ENCODE results near the gene FGF22. TPM values are rescaled to one million over a fixed set of nuclear protein-coding genes. Genes with fewer than 3 reads are reported as not detected.

The FGF22 gene
- total and polyA plus RNA-seq, 10 of the 15 experiments (the other 5 are each of a cell fraction or from before 2014, with no cell fraction given) = 0.05 TPM; not detected in 9

- no peak for TF ChIP-seq CBX3 (IDR thresholded peaks at IDR 0.05; ENCODE audit: borderline replicate concordance, low read depth)
- no peak for TF ChIP-seq BRCA1 (IDR thresholded peaks at IDR 0.05; ENCODE audit: low read depth, low read length)
- no peak; the same call in 1 of the 2 replicates for TF ChIP-seq STAT1 (conservative IDR thresholded peaks at IDR 0.05)
- no peak for TF ChIP-seq BCL11A (IDR thresholded peaks at IDR 0.05; ENCODE audit: low read depth, low read length)
- TF ChIP-seq RCOR1 (conservative IDR thresholded peaks at IDR 0.05; ENCODE audit: low read depth, low read length) = no peak
- no peak for TF ChIP-seq ZBTB4 (CRISPR knock-in tag; IDR thresholded peaks at IDR 0.05)
- TF ChIP-seq NR2C2 (IDR thresholded peaks at IDR 0.05; ENCODE audit: borderline replicate concordance, control insufficient read depth, insufficient read length, low read depth) = no peak
- no peak for TF ChIP-seq MEF2B (IDR thresholded peaks at IDR 0.05; ENCODE audit: partially characterized antibody, poor library complexity, severe bottlenecking)
- TF ChIP-seq MTA3 (IDR thresholded peaks at IDR 0.05; ENCODE audit: borderline replicate concordance, low read length) = no peak
- peak; percentile 43 for TF ChIP-seq SMAD1 (IDR thresholded peaks at IDR 0.05; ENCODE audit: low read depth, partially characterized antibody)
- no peak for TF ChIP-seq NR2C1 (IDR thresholded peaks at IDR 0.05)
- TF ChIP-seq FOXK2 (IDR thresholded peaks at IDR 0.05) = no peak
- TF ChIP-seq HCFC1 (IDR thresholded peaks at IDR 0.05; ENCODE audit: low read length) = 0 out of 2 replicates have a peak, but pooled peaks have one; percentile 31
- peak; percentile 59 for TF ChIP-seq PKNOX1 (IDR thresholded peaks at IDR 0.05)
- no peak for TF ChIP-seq SRF (IDR thresholded peaks at IDR 0.05; ENCODE audit: low read depth in 2 of 2, low read length in 2 of 2)
- TF ChIP-seq IRF4 (IDR thresholded peaks at IDR 0.05; ENCODE audit: low read depth, low read length) = no peak
- TF ChIP-seq ZBTB40 (IDR thresholded peaks at IDR 0.05; ENCODE audit: borderline replicate concordance) = no peak
- TF ChIP-seq ZZZ3 (IDR thresholded peaks at IDR 0.05; ENCODE audit: control insufficient read depth, insufficient read length, low read depth) = no peak
- 0 out of 2 replicates have a peak, but pooled peaks have one; percentile 24 for TF ChIP-seq CHD1 (IDR thresholded peaks at IDR 0.05; ENCODE audit: low read depth, low read length)
- TF ChIP-seq EED (IDR thresholded peaks at IDR 0.05; ENCODE audit: low read depth) = no peak
- no peak for TF ChIP-seq HDAC2 (IDR thresholded peaks at IDR 0.05)
- TF ChIP-seq EZH2 (IDR thresholded peaks at IDR 0.05; ENCODE audit: borderline replicate concordance, control insufficient read depth, low read depth, low read length) = no peak
- TF ChIP-seq SP1 (IDR thresholded peaks at IDR 0.05; ENCODE audit: low read depth, low read length) = peak; percentile 64
- TF ChIP-seq HDAC6 (IDR thresholded peaks at IDR 0.05; ENCODE audit: unreplicated experiment) = no peak
Observed at GRCh38 chr19:680287-681028, 40.8 kb downstream of the FGF22 start (continued).

All from GM12878 (cell line).